ENCODE measurements around the gene MPPED1. TPM values are rescaled to one million over a fixed set of nuclear protein-coding genes. Genes with fewer than 3 reads are reported as not detected.

MPPED1 gene
- polyA plus RNA-seq, 1 of the 3 experiments (the other 2 are of a cell fraction): 0.03 TPM

- no peak for DNase-seq
- POLR2A ChIA-PET: no interaction called here
These were observed 22.6 kb downstream of the MPPED1 start for GRCh38 chr22:43434275-43434927.

More at GRCh38 chr22:43434275-43434927, 22.6 kb downstream of the MPPED1 start:
- Histone ChIP-seq H3K4me1 (ENCODE audit: control insufficient read depth in 1 of 2, insufficient read depth in 2 of 2, low read depth in 1 of 2, low read length in 1 of 2) (no peaks in the 10 kb centered on the region; a peak in 1 of 4 replicates), H2AFZ (ENCODE audit: low read depth) (no peak overlapping the region), H3K27ac (ENCODE audit: low read depth in 2 of 2, low read length in 1 of 2) (no peak overlapping the region), H4K20me1 (ENCODE audit: insufficient read depth) (no peaks in the 10 kb centered on the region), H3K79me2 (ENCODE audit: insufficient read depth) (no peaks in the 10 kb centered on the region), H3K9me3 (no peaks in the 10 kb centered on the region), H3F3A (replicated peaks; ENCODE audit: insufficient read depth) (no peaks in the 10 kb centered on the region), H3K9me2 (no peaks in the 10 kb centered on the region), H3K4me3 (ENCODE audit: low read depth in 2 of 2, low read length in 1 of 2) (no peak overlapping the region), H3K36me3 (replicated peaks in 1 of 2; ENCODE audit: control insufficient read depth in 1 of 2, insufficient read depth in 2 of 2, low read length in 1 of 2) (no peaks in the 10 kb centered on the region), H3K9ac (no peak overlapping the region), H3K4me2 (no peak overlapping the region), H3K27me3 (ENCODE audit: insufficient read depth) (no peaks in the 10 kb centered on the region)
- TF ChIP-seq, protein P1, sequence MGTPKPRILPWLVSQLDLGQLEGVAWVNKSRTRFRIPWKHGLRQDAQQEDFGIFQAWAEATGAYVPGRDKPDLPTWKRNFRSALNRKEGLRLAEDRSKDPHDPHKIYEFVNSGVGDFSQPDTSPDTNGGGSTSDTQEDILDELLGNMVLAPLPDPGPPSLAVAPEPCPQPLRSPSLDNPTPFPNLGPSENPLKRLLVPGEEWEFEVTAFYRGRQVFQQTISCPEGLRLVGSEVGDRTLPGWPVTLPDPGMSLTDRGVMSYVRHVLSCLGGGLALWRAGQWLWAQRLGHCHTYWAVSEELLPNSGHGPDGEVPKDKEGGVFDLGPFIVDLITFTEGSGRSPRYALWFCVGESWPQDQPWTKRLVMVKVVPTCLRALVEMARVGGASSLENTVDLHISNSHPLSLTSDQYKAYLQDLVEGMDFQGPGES (IDR thresholded peaks at IDR 0.05; ENCODE audit: low read depth, low read length): no peak
- no peak for TF ChIP-seq ZBTB33 (IDR thresholded peaks at IDR 0.05; ENCODE audit: borderline replicate concordance, low read depth)
- no peak for TF ChIP-seq EP300 (IDR thresholded peaks at IDR 0.05; ENCODE audit: borderline replicate concordance in 1 of 2, low read depth in 1 of 2, low read length in 1 of 2)
- TF ChIP-seq RXRA (IDR thresholded peaks at IDR 0.05; ENCODE audit: borderline replicate concordance, low read depth): no peak
- no peak for TF ChIP-seq FOSL2 (IDR thresholded peaks at IDR 0.05; ENCODE audit: borderline replicate concordance, low read depth)
- no peak for TF ChIP-seq MAX (IDR thresholded peaks at IDR 0.05; ENCODE audit: low read depth)
- TF ChIP-seq, protein P2, sequence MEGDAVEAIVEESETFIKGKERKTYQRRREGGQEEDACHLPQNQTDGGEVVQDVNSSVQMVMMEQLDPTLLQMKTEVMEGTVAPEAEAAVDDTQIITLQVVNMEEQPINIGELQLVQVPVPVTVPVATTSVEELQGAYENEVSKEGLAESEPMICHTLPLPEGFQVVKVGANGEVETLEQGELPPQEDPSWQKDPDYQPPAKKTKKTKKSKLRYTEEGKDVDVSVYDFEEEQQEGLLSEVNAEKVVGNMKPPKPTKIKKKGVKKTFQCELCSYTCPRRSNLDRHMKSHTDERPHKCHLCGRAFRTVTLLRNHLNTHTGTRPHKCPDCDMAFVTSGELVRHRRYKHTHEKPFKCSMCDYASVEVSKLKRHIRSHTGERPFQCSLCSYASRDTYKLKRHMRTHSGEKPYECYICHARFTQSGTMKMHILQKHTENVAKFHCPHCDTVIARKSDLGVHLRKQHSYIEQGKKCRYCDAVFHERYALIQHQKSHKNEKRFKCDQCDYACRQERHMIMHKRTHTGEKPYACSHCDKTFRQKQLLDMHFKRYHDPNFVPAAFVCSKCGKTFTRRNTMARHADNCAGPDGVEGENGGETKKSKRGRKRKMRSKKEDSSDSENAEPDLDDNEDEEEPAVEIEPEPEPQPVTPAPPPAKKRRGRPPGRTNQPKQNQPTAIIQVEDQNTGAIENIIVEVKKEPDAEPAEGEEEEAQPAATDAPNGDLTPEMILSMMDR (IDR thresholded peaks at IDR 0.05): no peak
- TF ChIP-seq, protein P3, sequence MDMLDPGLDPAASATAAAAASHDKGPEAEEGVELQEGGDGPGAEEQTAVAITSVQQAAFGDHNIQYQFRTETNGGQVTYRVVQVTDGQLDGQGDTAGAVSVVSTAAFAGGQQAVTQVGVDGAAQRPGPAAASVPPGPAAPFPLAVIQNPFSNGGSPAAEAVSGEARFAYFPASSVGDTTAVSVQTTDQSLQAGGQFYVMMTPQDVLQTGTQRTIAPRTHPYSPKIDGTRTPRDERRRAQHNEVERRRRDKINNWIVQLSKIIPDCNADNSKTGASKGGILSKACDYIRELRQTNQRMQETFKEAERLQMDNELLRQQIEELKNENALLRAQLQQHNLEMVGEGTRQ (IDR thresholded peaks at IDR 0.05; ENCODE audit: borderline replicate concordance, low read depth, low read length): no peak
- TF ChIP-seq NFIC (IDR thresholded peaks at IDR 0.05; ENCODE audit: borderline replicate concordance): no peak
- no peak for TF ChIP-seq TAF1 (IDR thresholded peaks at IDR 0.05; ENCODE audit: borderline replicate concordance, low read depth, low read length)
- TF ChIP-seq NRF1 (IDR thresholded peaks at IDR 0.05; ENCODE audit: low read depth, low read length): no peak
- TF ChIP-seq ELF1 (IDR thresholded peaks at IDR 0.05): no peak
- TF ChIP-seq RCOR1 (IDR thresholded peaks at IDR 0.05; ENCODE audit: low read length): no peak
- no peak for TF ChIP-seq CHD2 (IDR thresholded peaks at IDR 0.05; ENCODE audit: low read length, partially characterized antibody)
- no peak for TF ChIP-seq PBX3 (IDR thresholded peaks at IDR 0.05)
- TF ChIP-seq TCF12 (IDR thresholded peaks at IDR 0.05): no peak
- TF ChIP-seq SMC3 (IDR thresholded peaks at IDR 0.05; ENCODE audit: low read depth, low read length): no peak
- TF ChIP-seq MXI1 (IDR thresholded peaks at IDR 0.05; ENCODE audit: low read depth, low read length): no peak
- TF ChIP-seq, protein P4, sequence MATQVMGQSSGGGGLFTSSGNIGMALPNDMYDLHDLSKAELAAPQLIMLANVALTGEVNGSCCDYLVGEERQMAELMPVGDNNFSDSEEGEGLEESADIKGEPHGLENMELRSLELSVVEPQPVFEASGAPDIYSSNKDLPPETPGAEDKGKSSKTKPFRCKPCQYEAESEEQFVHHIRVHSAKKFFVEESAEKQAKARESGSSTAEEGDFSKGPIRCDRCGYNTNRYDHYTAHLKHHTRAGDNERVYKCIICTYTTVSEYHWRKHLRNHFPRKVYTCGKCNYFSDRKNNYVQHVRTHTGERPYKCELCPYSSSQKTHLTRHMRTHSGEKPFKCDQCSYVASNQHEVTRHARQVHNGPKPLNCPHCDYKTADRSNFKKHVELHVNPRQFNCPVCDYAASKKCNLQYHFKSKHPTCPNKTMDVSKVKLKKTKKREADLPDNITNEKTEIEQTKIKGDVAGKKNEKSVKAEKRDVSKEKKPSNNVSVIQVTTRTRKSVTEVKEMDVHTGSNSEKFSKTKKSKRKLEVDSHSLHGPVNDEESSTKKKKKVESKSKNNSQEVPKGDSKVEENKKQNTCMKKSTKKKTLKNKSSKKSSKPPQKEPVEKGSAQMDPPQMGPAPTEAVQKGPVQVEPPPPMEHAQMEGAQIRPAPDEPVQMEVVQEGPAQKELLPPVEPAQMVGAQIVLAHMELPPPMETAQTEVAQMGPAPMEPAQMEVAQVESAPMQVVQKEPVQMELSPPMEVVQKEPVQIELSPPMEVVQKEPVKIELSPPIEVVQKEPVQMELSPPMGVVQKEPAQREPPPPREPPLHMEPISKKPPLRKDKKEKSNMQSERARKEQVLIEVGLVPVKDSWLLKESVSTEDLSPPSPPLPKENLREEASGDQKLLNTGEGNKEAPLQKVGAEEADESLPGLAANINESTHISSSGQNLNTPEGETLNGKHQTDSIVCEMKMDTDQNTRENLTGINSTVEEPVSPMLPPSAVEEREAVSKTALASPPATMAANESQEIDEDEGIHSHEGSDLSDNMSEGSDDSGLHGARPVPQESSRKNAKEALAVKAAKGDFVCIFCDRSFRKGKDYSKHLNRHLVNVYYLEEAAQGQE (IDR thresholded peaks at IDR 0.05; ENCODE audit: low read depth, low read length): no peak
- 64% methylated on average over 16 of the region's 25 CpGs for WGBS (ENCODE audit: low lambda C conversion rate)
- CTCF ChIA-PET: no interaction called here
